ENCODE data around the gene JAGN1. TPM values are rescaled to one million over a fixed set of nuclear protein-coding genes. Genes with fewer than 3 reads are reported as not detected.
"Not testable (repeated sequence)": the region's sequence is repeated elsewhere in the genome, so short reads cannot be mapped to it uniquely, and the experiment has no call there.

The JAGN1 gene
- total and polyA plus RNA-seq, 7 experiments from 2014 or later, result 16.0 to 54.5 (median 29.1) TPM

DNA sequence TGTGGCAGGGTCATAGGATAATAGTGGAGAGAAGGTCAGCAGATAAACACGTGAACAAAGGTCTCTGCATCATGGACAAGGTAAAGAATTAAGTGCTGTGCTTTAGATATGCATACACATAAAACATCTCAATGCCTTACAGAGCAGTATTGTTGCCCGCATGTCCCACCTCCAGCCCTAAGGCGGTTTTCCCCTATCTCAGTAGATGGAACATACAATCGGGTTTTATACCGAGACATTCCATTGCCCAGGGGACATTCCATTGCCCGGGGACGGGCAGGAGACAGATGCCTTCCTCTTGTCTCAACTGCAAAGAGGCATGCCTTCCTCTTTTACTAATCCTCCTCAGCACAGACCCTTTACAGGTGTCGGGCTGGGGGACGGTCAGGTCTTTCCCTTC lies 42.5 kb upstream of the JAGN1 start:
- H3K4me3 ChIP-seq (ENCODE audit: low read length); H3K27me3 ChIP-seq (ENCODE audit: control insufficient read depth in 2 of 2, insufficient read depth in 2 of 2, low read length in 2 of 2); H3K27ac ChIP-seq (ENCODE audit: low read depth, low read length); ATAC-seq; H3K9me3 ChIP-seq (ENCODE audit: control insufficient read depth in 2 of 3, low read length in 3 of 3); H3K36me3 Mint-ChIP-seq; CTCF ChIA-PET; H3K4me3 Mint-ChIP-seq; H3K27ac Mint-ChIP-seq; POLR2A ChIA-PET; H3K36me3 ChIP-seq (ENCODE audit: control insufficient read depth in 2 of 3, insufficient read depth in 3 of 3, low read length in 3 of 3); DNase-seq; H3K4me1 ChIP-seq (ENCODE audit: control insufficient read depth in 2 of 2, insufficient read depth in 2 of 2, low read length in 2 of 2); H3K9me3 Mint-ChIP-seq: not testable (repeated sequence)
- intact Hi-C loops (cut with micrococcal nuclease), result loop anchor here in 1 of 2 donors (1.0 to 10.0 kb wide), 3 partner anchors 67 to 887 kb away; no protein-coding TSS in a partner anchor
- Mint-ChIP-seq H3K27me3 (peaks cover 0 to 18% (median 0%) of the 10 kb centered on the region in 5 donors), H3K4me1 (peaks cover 1 to 21% (median 13%) of the 10 kb centered on the region in 7 donors)

DNA sequence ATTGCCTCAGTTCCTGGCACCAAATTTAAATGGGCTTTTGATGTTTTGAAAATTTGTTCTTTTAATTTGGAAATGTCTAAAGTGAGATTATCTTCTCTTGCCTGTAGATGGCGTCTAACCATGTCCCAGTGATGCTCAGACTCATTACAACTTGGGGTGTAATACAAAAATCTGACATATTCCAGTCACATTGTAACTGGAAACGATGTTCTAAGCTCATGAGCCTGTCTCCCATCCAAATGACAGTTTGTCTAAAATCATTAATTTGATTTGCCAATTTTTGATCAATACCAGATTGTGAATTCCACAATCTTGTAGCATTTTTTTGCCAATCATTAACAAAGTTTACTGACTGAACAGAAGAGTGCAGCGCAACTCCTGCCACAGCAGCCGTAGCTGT lies 41.5 kb upstream of the JAGN1 start:
- peak in 7 of 9 donors; percentile 22 to 53 (median 48) for DNase-seq
- H3K4me1 Mint-ChIP-seq, result peaks cover 0 to 20% (median 6%) of the 10 kb centered on the region in 7 donors
- intact Hi-C loops (cut with micrococcal nuclease), result loop anchor here in 1 of 2 donors (1.0 to 10.0 kb wide), 4 partner anchors 66 to 886 kb away; no protein-coding TSS in a partner anchor
- CTCF ChIA-PET, result interaction anchor here (0.6 to 1.9 kb wide), 2 partner anchors 11 to 192 kb away, joined by 3 to 7 read pairs; no protein-coding TSS in a partner anchor
- ATAC-seq; H3K36me3 ChIP-seq (ENCODE audit: control insufficient read depth in 2 of 3, insufficient read depth in 3 of 3, low read length in 3 of 3); H3K9me3 Mint-ChIP-seq; H3K4me3 ChIP-seq (ENCODE audit: low read length); H3K9me3 ChIP-seq (ENCODE audit: control insufficient read depth in 2 of 3, low read length in 3 of 3); POLR2A ChIA-PET; H3K4me3 Mint-ChIP-seq; H3K27ac ChIP-seq (ENCODE audit: low read depth, low read length); H3K27me3 ChIP-seq (ENCODE audit: control insufficient read depth in 2 of 2, insufficient read depth in 2 of 2, low read length in 2 of 2); H3K4me1 ChIP-seq (ENCODE audit: control insufficient read depth in 2 of 2, insufficient read depth in 2 of 2, low read length in 2 of 2); H3K36me3 Mint-ChIP-seq: not testable (repeated sequence)
- H3K27ac Mint-ChIP-seq, result peak overlapping the region in 1 of 9 donors; percentile 67
- peaks cover 0 to 26% (median 0%) of the 10 kb centered on the region in 5 donors for H3K27me3 Mint-ChIP-seq

- H3K4me1 Mint-ChIP-seq, result not testable (repeated sequence)
Observed at GRCh38 chr3:9851383-9851782, 39.0 kb upstream of the JAGN1 start.

DNA sequence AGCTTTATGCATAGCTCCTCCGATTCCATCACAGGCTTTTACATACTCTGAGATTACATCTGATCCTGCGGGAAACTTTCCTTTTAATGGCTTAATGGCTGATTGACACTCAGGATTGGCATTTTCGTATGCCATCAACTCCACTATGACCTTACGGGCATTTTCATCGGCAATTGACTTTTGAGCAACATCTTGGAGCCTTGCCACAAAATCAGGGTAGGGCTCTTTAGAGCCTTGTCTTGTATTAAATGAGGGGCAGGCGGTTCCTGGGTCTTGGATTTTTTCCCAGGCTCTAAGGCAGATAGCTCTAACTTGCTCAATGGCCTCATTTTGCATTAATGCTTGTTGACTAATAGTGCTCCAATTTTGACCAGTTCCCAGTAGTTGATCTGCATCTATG lies 38.5 kb upstream of the JAGN1 start:
- H3K4me1 Mint-ChIP-seq; H3K4me3 Mint-ChIP-seq; H3K36me3 ChIP-seq (ENCODE audit: control insufficient read depth in 2 of 3, insufficient read depth in 3 of 3, low read length in 3 of 3); H3K27me3 ChIP-seq (ENCODE audit: control insufficient read depth in 2 of 2, insufficient read depth in 2 of 2, low read length in 2 of 2); DNase-seq; POLR2A ChIA-PET; H3K4me3 ChIP-seq (ENCODE audit: low read length); H3K9me3 ChIP-seq (ENCODE audit: control insufficient read depth in 2 of 3, low read length in 3 of 3); intact Hi-C loops (cut with micrococcal nuclease); H3K4me1 ChIP-seq (ENCODE audit: control insufficient read depth in 2 of 2, insufficient read depth in 2 of 2, low read length in 2 of 2); H3K27ac Mint-ChIP-seq; H3K36me3 Mint-ChIP-seq; ATAC-seq; H3K9me3 Mint-ChIP-seq; H3K27ac ChIP-seq (ENCODE audit: low read depth, low read length): not testable (repeated sequence)
- peaks cover 0 to 30% (median 0%) of the 10 kb centered on the region in 5 donors for H3K27me3 Mint-ChIP-seq
- CTCF ChIA-PET, result interaction anchor here (0.6 kb wide), 2 partner anchors 21 to 276 kb away, joined by 3 read pairs; no protein-coding TSS in a partner anchor

More at GRCh38 chr3:9851383-9851782, 39.0 kb upstream of the JAGN1 start:
- H3K9me3 Mint-ChIP-seq; H3K36me3 ChIP-seq (ENCODE audit: control insufficient read depth in 2 of 3, insufficient read depth in 3 of 3, low read length in 3 of 3); H3K4me1 ChIP-seq (ENCODE audit: control insufficient read depth in 2 of 2, insufficient read depth in 2 of 2, low read length in 2 of 2); H3K36me3 Mint-ChIP-seq; intact Hi-C loops (cut with micrococcal nuclease); H3K27ac ChIP-seq (ENCODE audit: low read depth, low read length); POLR2A ChIA-PET; H3K27ac Mint-ChIP-seq; H3K27me3 ChIP-seq (ENCODE audit: control insufficient read depth in 2 of 2, insufficient read depth in 2 of 2, low read length in 2 of 2); H3K4me3 ChIP-seq (ENCODE audit: low read length); ATAC-seq; H3K4me3 Mint-ChIP-seq; H3K9me3 ChIP-seq (ENCODE audit: control insufficient read depth in 2 of 3, low read length in 3 of 3); DNase-seq: not testable (repeated sequence)
- H3K27me3 Mint-ChIP-seq, result peaks cover 0 to 30% (median 0%) of the 10 kb centered on the region in 5 donors
- CTCF ChIA-PET, result interaction anchor here (0.6 kb wide), 1 partner anchor 20 kb away, joined by 3 read pairs; no protein-coding TSS in a partner anchor

GRCh38 chr3:9852528-9852927 lies 37.9 kb upstream of the JAGN1 start:
- Mint-ChIP-seq H3K9me3 (no peaks in the 10 kb centered on the region), H3K27ac (no peak overlapping the region), H3K36me3 (no peaks in the 10 kb centered on the region), H3K27me3 (peaks cover 0 to 30% (median 0%) of the 10 kb centered on the region in 5 donors), H3K4me3 (no peak overlapping the region), H3K4me1 (peaks cover 0 to 8% (median 4%) of the 10 kb centered on the region in 7 donors)
- ChIA-PET POLR2A (no interaction called here), CTCF (interaction anchor here (0.6 kb wide), 1 partner anchor 275 kb away, joined by 3 read pairs; no protein-coding TSS in a partner anchor)
- intact Hi-C loops (cut with micrococcal nuclease), result no loop called here
- Histone ChIP-seq H3K9me3 (ENCODE audit: control insufficient read depth in 2 of 3, low read length in 3 of 3) (no peaks in the 10 kb centered on the region), H3K4me1 (ENCODE audit: control insufficient read depth in 2 of 2, insufficient read depth in 2 of 2, low read length in 2 of 2) (no peaks in the 10 kb centered on the region), H3K4me3 (ENCODE audit: low read length) (no peak overlapping the region), H3K27ac (ENCODE audit: low read depth, low read length) (no peak overlapping the region), H3K36me3 (ENCODE audit: control insufficient read depth in 2 of 3, insufficient read depth in 3 of 3, low read length in 3 of 3) (no peaks in the 10 kb centered on the region), H3K27me3 (ENCODE audit: control insufficient read depth in 2 of 2, insufficient read depth in 2 of 2, low read length in 2 of 2) (no peaks in the 10 kb centered on the region)
- DNase-seq (no peak), ATAC-seq (no peak)

GRCh38 chr3:9854291-9854940 lies 36.0 kb upstream of the JAGN1 start:
- intact Hi-C loops (cut with micrococcal nuclease); H3K36me3 Mint-ChIP-seq; H3K9me3 ChIP-seq (ENCODE audit: control insufficient read depth in 2 of 3, low read length in 3 of 3); H3K27ac Mint-ChIP-seq; H3K27ac ChIP-seq (ENCODE audit: low read depth, low read length); H3K9me3 Mint-ChIP-seq; POLR2A ChIA-PET; ATAC-seq; H3K4me1 ChIP-seq (ENCODE audit: control insufficient read depth in 2 of 2, insufficient read depth in 2 of 2, low read length in 2 of 2); H3K36me3 ChIP-seq (ENCODE audit: control insufficient read depth in 2 of 3, insufficient read depth in 3 of 3, low read length in 3 of 3); CTCF ChIA-PET; H3K27me3 ChIP-seq (ENCODE audit: control insufficient read depth in 2 of 2, insufficient read depth in 2 of 2, low read length in 2 of 2); H3K4me3 Mint-ChIP-seq; DNase-seq; H3K4me3 ChIP-seq (ENCODE audit: low read length): not testable (repeated sequence)
- peaks cover 0 to 11% (median 0%) of the 10 kb centered on the region in 7 donors for H3K4me1 Mint-ChIP-seq
- peaks cover 0 to 30% (median 0%) of the 10 kb centered on the region in 5 donors for H3K27me3 Mint-ChIP-seq

- peaks cover 0 to 30% (median 0%) of the 10 kb centered on the region in 5 donors for H3K27me3 Mint-ChIP-seq
- H3K36me3 Mint-ChIP-seq, result no peaks in the 10 kb centered on the region
- no peak overlapping the region for H3K4me3 Mint-ChIP-seq
- CTCF ChIA-PET, result no interaction called here
- no peaks in the 10 kb centered on the region for H3K9me3 Mint-ChIP-seq
- ATAC-seq (no peak), DNase-seq (no peak)
- Histone ChIP-seq H3K27ac (ENCODE audit: low read depth, low read length) (no peak overlapping the region), H3K9me3 (ENCODE audit: control insufficient read depth in 2 of 3, low read length in 3 of 3) (no peaks in the 10 kb centered on the region), H3K36me3 (ENCODE audit: control insufficient read depth in 2 of 3, insufficient read depth in 3 of 3, low read length in 3 of 3) (no peaks in the 10 kb centered on the region), H3K27me3 (ENCODE audit: control insufficient read depth in 2 of 2, insufficient read depth in 2 of 2, low read length in 2 of 2) (no peaks in the 10 kb centered on the region), H3K4me3 (ENCODE audit: low read length) (no peak overlapping the region), H3K4me1 (ENCODE audit: control insufficient read depth in 2 of 2, insufficient read depth in 2 of 2, low read length in 2 of 2) (no peaks in the 10 kb centered on the region)
- H3K27ac Mint-ChIP-seq, result no peak overlapping the region
- intact Hi-C loops (cut with micrococcal nuclease), result no loop called here
- H3K4me1 Mint-ChIP-seq, result peaks cover 0 to 11% (median 0%) of the 10 kb centered on the region in 7 donors
- POLR2A ChIA-PET, result no interaction called here
Observed at GRCh38 chr3:9855594-9855993, 34.8 kb upstream of the JAGN1 start.
